Naive B cell (primary cell): ENCODE data around the gene UMODL1. TPM values are rescaled to one million over a fixed set of nuclear protein-coding genes. Genes with fewer than 3 reads are reported as not detected.

Experiments
- ATAC-seq, 2 donors: fragments of 150-1000 bp; cut with Tn5 transposase; 2 replicates each; pipeline ENCODE4 v1.10.0; 2021; ENCODE audit warnings: low read depth in 2 of 2, mild to moderate bottlenecking in 2 of 2, moderate library complexity in 2 of 2
- DNase-seq: peaks from one replicate; pipeline ENCODE4 v3.0.0; 2022
- H3K27ac Mint-ChIP-seq, 6 donors: one replicate each; pipeline ENCODE4 v1.8.0; 2020 to 2022; ENCODE audit warnings: mild to moderate bottlenecking in 6 of 6, mixed read lengths in 6 of 6, moderate library complexity in 5 of 6, inconsistent platforms in 2 of 6
- H3K27me3 Mint-ChIP-seq, 3 donors: one replicate each; pipeline ENCODE4 v1.8.0; 2021 to 2022; ENCODE audit warnings: mixed read lengths in 3 of 3, mild to moderate bottlenecking in 1 of 3
- H3K36me3 Mint-ChIP-seq, 2 donors: one replicate each; pipeline ENCODE4 v1.8.0; 2020 to 2022; ENCODE audit warnings: mixed read lengths in 2 of 2, inconsistent platforms in 1 of 2, mild to moderate bottlenecking in 1 of 2
- H3K4me1 Mint-ChIP-seq, 3 donors: one replicate each; pipeline ENCODE4 v1.8.0; 2020 to 2022; ENCODE audit warnings: mixed read lengths in 3 of 3, inconsistent platforms in 1 of 3, mild to moderate bottlenecking in 1 of 3, moderate library complexity in 1 of 3
- H3K4me3 Mint-ChIP-seq, 8 donors: one replicate each; pipeline ENCODE4 v1.8.0; 2020 to 2022; ENCODE audit warnings: mild to moderate bottlenecking in 8 of 8, mixed read lengths in 8 of 8, moderate library complexity in 8 of 8, inconsistent platforms in 2 of 8
- H3K9me3 Mint-ChIP-seq, 7 donors: one replicate each; pipeline ENCODE4 v1.8.0; 2020 to 2022; ENCODE audit warnings: mixed read lengths in 7 of 7, mild to moderate bottlenecking in 5 of 7, inconsistent platforms in 2 of 7, moderate library complexity in 1 of 7
- polyA plus RNA-seq, 6 donors: library from polyadenylated mRNA; unstranded; fragments of 300-500 nt; fragmentation: Illumina TruSeq; gene quantifications; one replicate each; pipeline ENCODE4 v1.2.3, GENCODE V29; 2021; ENCODE audit warnings: low read depth in 6 of 6

Gene UMODL1
- polyA plus RNA-seq, 6 donors from 2014 or later, result 0.04 to 0.17 (median 0.11) TPM; not detected in 2

DNA sequence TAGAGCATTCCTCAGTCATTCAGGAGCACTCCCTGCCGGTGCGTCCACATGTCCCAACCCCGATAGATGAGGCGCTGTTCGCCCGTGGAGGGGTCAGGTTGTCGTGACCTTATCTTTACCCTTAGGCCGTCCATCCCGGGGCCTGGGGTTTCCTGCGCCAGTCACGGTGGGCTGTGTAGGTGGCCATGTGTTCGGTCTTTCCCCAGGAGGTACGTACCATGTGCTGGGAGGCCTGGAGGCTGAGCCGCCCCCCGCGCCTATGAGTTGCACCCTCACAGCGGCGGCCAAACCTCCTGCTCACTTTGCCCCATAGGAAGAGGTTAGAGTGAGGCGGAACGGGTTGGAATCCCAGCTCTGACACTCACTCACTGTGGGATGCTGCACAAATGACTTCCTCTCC, 35.3 kb downstream of the UMODL1 start:
- no peak for ATAC-seq
- Mint-ChIP-seq H3K27ac (peak overlapping the region in 1 of 6 donors; percentile 36), H3K27me3 (peaks cover 0 to 11% (median 0%) of the 10 kb centered on the region in 3 donors), H3K4me3 (peak overlapping the region in 1 of 8 donors; percentile 44), H3K9me3 (no peaks in the 10 kb centered on the region), H3K4me1 (peaks cover 13 to 29% (median 23%) of the 10 kb centered on the region in 3 donors), H3K36me3 (no peaks in the 10 kb centered on the region)
- no peak for DNase-seq

- peaks cover 0 to 4% (median 0%) of the 10 kb centered on the region in 3 donors for H3K27me3 Mint-ChIP-seq
- H3K36me3 Mint-ChIP-seq, result no peaks in the 10 kb centered on the region
- H3K4me3 Mint-ChIP-seq, result peak overlapping the region in 6 of 8 donors; percentile 56 to 82 (median 68)
- ATAC-seq (peak in 1 of 2 donors; percentile 7), DNase-seq (no peak)
- H3K9me3 Mint-ChIP-seq, result no peaks in the 10 kb centered on the region
- peak overlapping the region in 1 of 6 donors; percentile 11 for H3K27ac Mint-ChIP-seq
- peaks cover 13 to 29% (median 23%) of the 10 kb centered on the region in 3 donors for H3K4me1 Mint-ChIP-seq
Observed at GRCh38 chr21:42107177-42107880, 36.2 kb downstream of the UMODL1 start.

DNA sequence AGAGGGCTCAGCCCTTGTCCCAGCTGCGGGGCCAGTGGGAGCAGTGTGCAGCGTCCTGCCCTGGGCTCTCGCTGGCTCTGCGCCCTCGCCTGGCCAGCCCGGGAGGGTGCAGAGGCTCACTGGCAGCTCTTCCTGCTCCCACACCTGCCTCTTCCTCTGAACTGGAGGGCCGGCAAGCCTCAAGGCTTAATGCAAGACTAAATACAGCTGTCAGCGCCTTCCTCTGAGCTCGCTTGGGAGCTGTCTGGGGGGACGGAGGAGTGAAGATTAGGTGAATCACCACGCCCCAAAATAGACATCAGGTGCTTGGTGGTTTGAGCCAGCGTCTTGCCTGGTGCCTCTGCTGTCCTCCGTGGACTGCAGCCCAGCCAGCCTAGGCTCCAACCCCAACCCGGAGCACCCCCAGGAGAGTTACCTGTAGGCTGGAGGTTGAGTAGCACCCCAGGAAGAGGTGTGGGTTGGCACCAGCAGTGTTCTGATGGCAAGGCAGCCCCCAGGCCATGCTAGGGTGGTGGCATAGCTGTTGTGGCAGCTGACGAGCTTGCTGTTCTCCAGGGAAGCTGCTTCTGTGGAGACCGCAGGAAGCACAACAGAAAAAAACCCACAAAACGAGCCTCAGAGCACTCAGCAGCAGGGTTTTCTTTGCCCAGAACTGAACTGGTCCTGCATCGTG, 36.9 kb downstream of the UMODL1 start:
- DNase-seq (peak; percentile 74), ATAC-seq (peak; percentile 93 to 94)
- peak overlapping the region in 4 of 6 donors; percentile 54 to 92 (median 70) for H3K27ac Mint-ChIP-seq
- H3K4me1 Mint-ChIP-seq, result peaks cover 13 to 31% (median 23%) of the 10 kb centered on the region in 3 donors
- peak overlapping the region; percentile 56 to 88 (median 71) for H3K4me3 Mint-ChIP-seq
- no peaks in the 10 kb centered on the region for H3K27me3 Mint-ChIP-seq
- H3K9me3 Mint-ChIP-seq, result no peaks in the 10 kb centered on the region
- H3K36me3 Mint-ChIP-seq, result no peaks in the 10 kb centered on the region

DNA sequence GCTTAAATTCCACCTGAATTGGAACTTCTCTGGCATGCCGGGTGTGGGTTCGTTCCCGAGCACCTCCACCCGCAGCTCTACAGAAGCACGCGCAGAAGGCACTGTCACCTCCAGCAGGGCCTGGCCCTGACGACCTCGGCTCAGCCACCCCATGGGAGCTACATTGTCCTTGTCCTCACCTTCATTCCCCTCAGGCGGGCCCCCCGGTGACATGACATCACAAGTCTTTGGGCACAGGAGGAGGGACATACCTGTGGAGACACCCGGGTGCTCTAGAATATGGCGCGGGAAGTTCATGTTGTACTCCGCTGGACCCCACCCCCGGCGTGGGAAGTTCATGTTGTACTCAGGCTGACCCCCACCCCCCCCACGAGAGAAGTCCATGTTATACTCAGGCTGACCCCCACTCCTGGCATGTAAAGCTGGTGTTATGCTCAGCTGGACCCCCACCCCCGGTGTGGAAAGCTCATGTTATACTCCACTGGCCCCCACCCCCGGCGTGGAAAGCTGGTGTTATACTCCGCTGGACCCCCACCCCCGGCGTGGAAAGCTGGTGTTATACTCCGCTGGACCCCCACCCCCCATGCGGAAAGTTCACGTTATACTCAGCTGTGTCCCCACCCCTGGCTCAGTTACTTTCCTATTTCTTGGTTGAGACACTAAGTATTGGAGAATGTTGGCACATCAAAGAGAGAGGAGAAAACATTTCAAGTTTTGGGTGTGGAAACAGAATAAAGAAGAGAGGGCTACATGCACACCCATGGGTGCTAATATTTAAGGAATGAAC, 37.6 kb downstream of the UMODL1 start:
- Mint-ChIP-seq H3K27me3 (peaks cover 0 to 4% (median 0%) of the 10 kb centered on the region in 3 donors), H3K36me3 (no peaks in the 10 kb centered on the region), H3K4me1 (peaks cover 13 to 31% (median 23%) of the 10 kb centered on the region in 3 donors), H3K27ac (peak overlapping the region in 3 of 6 donors; percentile 66 to 92 (median 77)), H3K9me3 (no peaks in the 10 kb centered on the region), H3K4me3 (peak overlapping the region in 6 of 8 donors; percentile 9 to 79 (median 62))
- DNase-seq, result no peak
- ATAC-seq, result no peak

GRCh38 chr21:42109473-42109872, 38.4 kb downstream of the UMODL1 start:
- ATAC-seq (no peak), DNase-seq (no peak)
- H3K36me3 Mint-ChIP-seq, result no peaks in the 10 kb centered on the region
- H3K4me3 Mint-ChIP-seq, result no peak overlapping the region
- H3K27me3 Mint-ChIP-seq, result peaks cover 3 to 4% (median 4%) of the 10 kb centered on the region in 3 donors
- H3K4me1 Mint-ChIP-seq, result peaks cover 13 to 31% (median 23%) of the 10 kb centered on the region in 3 donors
- no peak overlapping the region for H3K27ac Mint-ChIP-seq
- H3K9me3 Mint-ChIP-seq, result no peaks in the 10 kb centered on the region

GRCh38 chr21:42109873-42110525, 38.9 kb downstream of the UMODL1 start:
- Mint-ChIP-seq H3K27me3 (peaks cover 4 to 9% (median 8%) of the 10 kb centered on the region in 3 donors), H3K27ac (no peak overlapping the region), H3K36me3 (no peaks in the 10 kb centered on the region), H3K9me3 (no peaks in the 10 kb centered on the region), H3K4me3 (peak overlapping the region in 1 of 8 donors; percentile 44), H3K4me1 (peaks cover 13 to 31% (median 23%) of the 10 kb centered on the region in 3 donors)
- no peak for ATAC-seq
- no peak for DNase-seq

DNA sequence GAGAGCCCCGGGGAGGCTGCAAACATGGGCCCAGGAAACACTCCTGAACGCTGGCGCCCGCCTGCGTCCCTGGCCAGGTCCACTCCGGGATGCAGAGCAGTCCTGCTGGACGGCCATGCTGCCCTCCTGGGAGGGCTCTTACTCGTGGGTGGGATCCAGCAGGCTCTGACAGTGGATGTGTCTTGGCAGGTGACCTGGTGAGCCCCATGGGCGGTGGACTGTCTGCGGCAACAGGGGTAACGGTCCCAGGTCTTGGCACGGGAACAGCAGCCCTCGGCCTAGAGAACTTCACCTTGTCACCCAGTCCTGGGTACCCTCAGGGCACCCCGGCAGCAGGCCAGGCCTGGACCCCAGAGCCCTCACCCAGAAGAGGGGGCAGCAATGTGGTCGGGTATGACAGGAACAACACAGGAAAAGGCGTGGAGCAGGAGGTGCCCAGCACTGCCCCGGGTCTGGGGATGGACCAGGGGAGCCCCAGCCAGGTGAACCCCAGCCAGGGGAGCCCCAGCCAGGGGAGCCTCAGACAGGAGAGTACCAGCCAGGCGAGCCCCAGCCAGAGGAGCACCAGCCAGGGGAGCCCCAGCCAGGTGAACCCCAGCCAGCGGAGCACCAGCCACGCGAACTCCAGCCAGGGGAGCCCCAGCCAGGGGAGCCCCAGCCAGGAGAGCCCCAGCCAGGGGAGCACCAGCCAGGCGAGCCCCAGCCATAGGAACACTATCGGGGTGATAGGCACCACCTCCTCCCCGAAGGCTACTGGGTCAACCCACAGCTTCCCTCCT, 39.8 kb downstream of the UMODL1 start:
- Mint-ChIP-seq H3K27me3 (peaks cover 4 to 13% (median 10%) of the 10 kb centered on the region in 3 donors), H3K4me1 (peaks cover 13 to 31% (median 23%) of the 10 kb centered on the region in 3 donors), H3K9me3 (no peaks in the 10 kb centered on the region), H3K27ac (no peak overlapping the region), H3K4me3 (no peak overlapping the region), H3K36me3 (no peaks in the 10 kb centered on the region)
- DNase-seq, result no peak
- no peak for ATAC-seq

DNA sequence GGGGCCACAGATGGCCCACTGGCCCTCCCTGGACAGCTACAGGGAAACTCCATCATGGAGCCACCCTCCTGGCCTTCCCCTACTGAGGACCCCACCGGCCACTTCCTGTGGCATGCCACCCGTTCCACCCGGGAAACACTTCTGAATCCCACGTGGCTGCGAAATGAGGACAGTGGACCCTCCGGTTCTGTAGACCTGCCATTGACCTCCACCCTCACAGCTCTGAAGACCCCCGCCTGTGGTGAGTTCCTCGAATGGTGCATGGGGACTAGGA, 40.3 kb downstream of the UMODL1 start:
- Mint-ChIP-seq H3K27ac (no peak overlapping the region), H3K9me3 (no peaks in the 10 kb centered on the region), H3K27me3 (peaks cover 4 to 13% (median 10%) of the 10 kb centered on the region in 3 donors), H3K4me3 (no peak overlapping the region), H3K36me3 (no peaks in the 10 kb centered on the region), H3K4me1 (peaks cover 13 to 31% (median 23%) of the 10 kb centered on the region in 3 donors)
- ATAC-seq (no peak), DNase-seq (no peak)

DNA sequence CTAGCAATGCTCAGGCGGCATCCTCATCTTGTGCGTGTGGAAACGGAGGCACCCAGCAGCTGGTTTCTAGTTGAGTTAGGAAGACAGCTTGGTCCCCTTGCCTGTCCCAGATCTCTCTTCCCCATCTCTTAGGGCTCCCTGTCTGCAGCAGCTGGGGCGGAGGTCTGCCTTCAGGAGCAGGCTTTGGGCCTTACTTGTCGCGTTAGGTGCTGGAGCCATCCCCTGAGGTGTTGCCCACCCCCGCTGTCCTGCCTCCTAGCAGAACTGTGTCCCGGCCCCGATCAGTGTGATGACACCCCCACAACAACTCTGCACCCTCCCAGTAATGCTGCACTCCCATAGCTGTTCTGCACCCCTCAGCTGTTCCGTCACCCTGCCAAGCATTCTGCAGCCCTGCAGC, 40.7 kb downstream of the UMODL1 start:
- H3K9me3 Mint-ChIP-seq, result no peaks in the 10 kb centered on the region
- peak overlapping the region in 1 of 6 donors; percentile 29 for H3K27ac Mint-ChIP-seq
- ATAC-seq, result no peak
- H3K36me3 Mint-ChIP-seq, result no peaks in the 10 kb centered on the region
- H3K27me3 Mint-ChIP-seq, result peaks cover 4 to 13% (median 10%) of the 10 kb centered on the region in 3 donors
- H3K4me3 Mint-ChIP-seq, result no peak overlapping the region
- H3K4me1 Mint-ChIP-seq, result peaks cover 13 to 29% (median 21%) of the 10 kb centered on the region in 3 donors
- no peak for DNase-seq

DNA sequence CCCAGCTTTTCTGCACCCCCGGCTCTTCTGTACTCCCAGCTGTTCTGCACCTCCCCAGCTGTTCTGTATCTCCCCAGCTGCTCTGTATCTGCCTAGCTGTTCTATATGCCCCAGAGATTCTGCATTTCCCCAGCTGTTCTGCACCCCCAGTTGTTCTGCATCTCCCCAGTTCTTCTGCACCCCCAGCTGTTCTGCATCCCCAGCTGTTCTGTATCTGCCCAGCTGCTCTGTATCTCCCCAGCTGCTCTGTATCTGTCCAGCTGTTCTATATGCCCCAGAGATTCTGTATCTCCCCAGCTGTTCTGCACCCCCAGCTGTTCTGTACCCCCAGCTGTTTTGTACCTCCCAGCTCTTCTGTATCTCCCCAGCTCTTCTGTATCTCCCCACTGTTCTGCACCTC, 41.1 kb downstream of the UMODL1 start:
- Mint-ChIP-seq H3K9me3 (no peaks in the 10 kb centered on the region), H3K36me3 (no peaks in the 10 kb centered on the region), H3K4me1 (peaks cover 11 to 29% (median 20%) of the 10 kb centered on the region in 3 donors), H3K27ac (peak overlapping the region in 1 of 6 donors; percentile 29), H3K4me3 (no peak overlapping the region), H3K27me3 (peaks cover 6 to 17% (median 13%) of the 10 kb centered on the region in 3 donors)
- ATAC-seq (no peak), DNase-seq (no peak)

DNA sequence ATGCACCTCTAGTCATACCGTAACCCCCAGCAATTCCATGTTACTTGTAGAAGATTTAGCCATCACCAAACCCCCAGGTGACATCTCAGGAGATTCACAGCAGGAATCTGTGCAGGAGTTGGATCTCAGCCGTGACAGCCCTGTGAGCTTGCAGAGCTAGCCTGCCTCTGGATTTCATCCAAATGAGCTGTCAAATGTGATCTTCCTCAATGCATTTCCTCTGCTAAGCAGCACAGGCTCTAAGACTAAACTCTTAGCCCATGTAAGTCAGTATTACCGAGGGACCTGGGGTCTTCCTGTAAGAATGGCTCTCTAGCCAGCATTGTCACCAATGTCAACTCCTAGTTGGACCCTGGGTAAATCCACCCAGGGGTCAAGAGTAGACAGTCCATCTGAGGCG, 41.7 kb downstream of the UMODL1 start:
- Mint-ChIP-seq H3K4me3 (no peak overlapping the region), H3K27me3 (peaks cover 12 to 23% (median 19%) of the 10 kb centered on the region in 3 donors), H3K4me1 (peaks cover 15 to 29% (median 20%) of the 10 kb centered on the region in 3 donors), H3K36me3 (no peaks in the 10 kb centered on the region), H3K27ac (peak overlapping the region in 1 of 6 donors; percentile 73), H3K9me3 (no peaks in the 10 kb centered on the region)
- no peak for ATAC-seq
- no peak for DNase-seq

- peaks cover 22 to 31% (median 30%) of the 10 kb centered on the region in 3 donors for H3K27me3 Mint-ChIP-seq
Observed at GRCh38 chr21:42113926-42114409, 42.9 kb downstream of the UMODL1 start.

More at GRCh38 chr21:42113926-42114409, 42.9 kb downstream of the UMODL1 start:
- H3K4me3 Mint-ChIP-seq, result no peak overlapping the region
- ATAC-seq, result no peak
- DNase-seq, result no peak
- H3K36me3 Mint-ChIP-seq, result no peaks in the 10 kb centered on the region
- no peaks in the 10 kb centered on the region for H3K9me3 Mint-ChIP-seq
- H3K4me1 Mint-ChIP-seq, result peaks cover 14 to 29% (median 21%) of the 10 kb centered on the region in 3 donors
- H3K27ac Mint-ChIP-seq, result peak overlapping the region in 1 of 6 donors; percentile 19
